SH-SY5Y (cell line): ENCODE data around the gene YWHAG.

Experiments used
- GATA2 ChIP-seq: IDR thresholded peaks from 2 replicates; pipeline ENCODE4 v1.6.1; 2011; ENCODE audit warnings: mild to moderate bottlenecking, low read depth, low read length
- GATA3 ChIP-seq: IDR thresholded peaks from 2 replicates; pipeline ENCODE4 v1.6.1; 2011; ENCODE audit warnings: low read depth, mild to moderate bottlenecking, low read length, moderate library complexity

DNA sequence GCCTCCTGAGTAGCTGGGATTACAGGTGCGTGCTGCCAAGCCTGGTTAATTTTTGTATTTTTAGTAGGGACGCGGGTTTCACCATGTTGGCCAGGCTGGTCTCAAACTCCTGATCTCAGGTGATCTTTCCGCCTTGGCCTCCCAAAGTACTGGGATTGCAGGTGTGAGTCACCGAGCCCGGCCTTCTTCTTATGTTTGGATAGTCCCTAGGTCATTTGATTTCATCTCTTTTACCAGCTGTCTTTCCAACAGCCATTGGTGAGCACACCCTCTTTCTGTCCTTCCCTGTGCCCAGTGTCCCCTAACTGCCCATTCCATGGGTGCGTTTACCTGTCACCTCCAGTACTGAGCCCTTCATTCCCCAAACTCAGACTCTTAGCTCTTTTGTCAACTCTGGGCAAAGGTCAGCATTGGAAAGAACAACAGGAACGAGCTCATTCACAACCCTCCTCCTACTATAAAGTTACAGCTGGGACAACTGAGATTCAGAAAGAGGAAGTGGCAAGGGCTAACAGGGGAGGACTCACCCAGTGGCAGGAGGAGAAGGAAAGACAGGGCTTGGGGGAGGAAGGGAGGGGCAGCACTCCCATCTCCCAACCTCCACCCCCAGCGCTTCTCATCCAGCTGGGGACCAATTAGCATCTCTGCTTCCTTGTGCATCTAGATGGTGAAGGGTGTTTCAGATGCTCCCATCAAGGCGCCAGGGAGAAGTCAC is 45.1 kb upstream of the YWHAG start:
- TF ChIP-seq GATA2 (no peak), GATA3 (no peak)
